ENCODE data around the gene NEDD4L. TPM values are rescaled to one million over a fixed set of nuclear protein-coding genes. Genes with fewer than 3 reads are reported as not detected.

NEDD4L gene
- total and polyA plus RNA-seq, 4 donors = 10.2 to 20.3 (median 13.2) TPM

DNA sequence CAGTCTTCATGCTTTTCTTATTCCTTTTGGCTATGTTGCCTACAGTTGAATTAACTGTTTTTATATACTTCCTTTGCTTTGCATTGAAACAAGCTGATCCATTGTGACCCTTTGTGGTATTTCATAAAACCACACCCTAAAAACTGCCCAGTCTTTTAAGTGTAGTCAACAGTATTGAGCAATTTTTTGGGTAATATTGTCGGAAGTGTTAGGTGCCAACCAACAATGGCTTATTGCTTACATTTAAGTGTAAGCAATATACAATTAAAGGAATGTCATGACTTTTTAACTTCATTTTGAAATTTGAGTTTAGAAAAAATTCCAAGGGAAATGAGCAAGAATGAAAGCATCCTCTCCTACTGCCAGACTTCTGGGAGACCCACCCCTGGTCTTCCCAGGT lies 174.1 kb downstream of the NEDD4L start (continued):
- TF ChIP-seq ZBTB33 (IDR thresholded peaks at IDR 0.05) (no peak), EGR1 (IDR thresholded peaks at IDR 0.05; ENCODE audit: low read depth in 2 of 2) (no peak), YY1 (IDR thresholded peaks at IDR 0.05) (no peak), HNF4A (conservative IDR thresholded peaks at IDR 0.05) (no peak), FOXA1 (IDR thresholded peaks at IDR 0.05) (no peak)

DNA sequence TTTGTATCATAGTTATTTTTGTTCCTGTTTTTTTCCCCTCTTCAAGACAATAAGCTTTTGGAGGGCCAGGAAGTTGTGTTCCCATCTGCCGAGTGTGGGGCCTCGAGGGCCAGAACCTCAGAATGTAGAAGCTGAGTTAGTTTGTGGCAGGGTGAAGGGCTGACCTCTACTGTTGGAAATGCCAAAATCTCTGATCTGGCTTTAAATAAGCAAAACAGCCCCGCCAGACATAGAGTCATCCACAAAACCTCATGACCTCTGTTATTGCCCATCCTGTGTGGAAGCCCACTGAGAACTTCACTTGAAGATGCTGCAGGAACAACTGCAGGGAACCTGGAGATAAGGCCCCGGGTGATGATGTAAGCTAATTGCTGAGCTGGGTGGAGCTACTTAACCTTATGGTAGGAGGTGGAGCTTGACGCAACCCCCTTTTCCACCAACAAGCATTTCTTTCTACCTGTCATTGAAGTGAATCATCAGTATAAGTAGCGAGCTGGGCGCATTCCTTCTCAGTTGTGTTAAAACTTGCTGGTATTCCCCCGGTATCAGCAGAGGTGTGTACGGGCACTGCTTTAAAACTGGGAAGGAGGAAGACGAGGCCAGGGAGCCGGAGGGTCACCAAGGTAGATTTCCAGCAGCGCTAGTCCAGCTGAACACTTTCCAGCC lies 177.2 kb downstream of the NEDD4L start:
- Histone ChIP-seq H3K27me3 (ENCODE audit: control insufficient read depth in 4 of 4, insufficient read depth in 4 of 4, low read length in 3 of 4) (no peaks in the 10 kb centered on the region), H3K27ac (ENCODE audit: low read depth in 1 of 2, low read length in 2 of 2) (no peak overlapping the region), H3K4me1 (ENCODE audit: control insufficient read depth in 4 of 4, insufficient read depth in 4 of 4, low read length in 3 of 4) (peaks cover 0 to 20% (median 14%) of the 10 kb centered on the region in 4 donors), H3K4me3 (ENCODE audit: low read depth in 1 of 3, low read length in 3 of 3) (no peak overlapping the region), H3K9ac (ENCODE audit: low read depth in 1 of 2, low read length in 2 of 2) (no peak overlapping the region), H3K9me3 (ENCODE audit: control insufficient read depth in 4 of 4, low read length in 3 of 4) (no peaks in the 10 kb centered on the region), H3K36me3 (ENCODE audit: control insufficient read depth in 4 of 4, insufficient read depth in 3 of 4, low read depth in 1 of 4, low read length in 3 of 4) (no peaks in the 10 kb centered on the region)
- TF ChIP-seq RXRA (IDR thresholded peaks at IDR 0.05) = no peak
- no peak for TF ChIP-seq TAF1 (conservative IDR thresholded peaks at IDR 0.05)
- no peak for TF ChIP-seq RAD21 (IDR thresholded peaks at IDR 0.05)
- TF ChIP-seq HNF4A (conservative IDR thresholded peaks at IDR 0.05) = no peak
- no peak for DNase-seq (ENCODE audit: low spot score)
- 85% methylated on average over 12 of the region's 12 CpGs for WGBS

DNA sequence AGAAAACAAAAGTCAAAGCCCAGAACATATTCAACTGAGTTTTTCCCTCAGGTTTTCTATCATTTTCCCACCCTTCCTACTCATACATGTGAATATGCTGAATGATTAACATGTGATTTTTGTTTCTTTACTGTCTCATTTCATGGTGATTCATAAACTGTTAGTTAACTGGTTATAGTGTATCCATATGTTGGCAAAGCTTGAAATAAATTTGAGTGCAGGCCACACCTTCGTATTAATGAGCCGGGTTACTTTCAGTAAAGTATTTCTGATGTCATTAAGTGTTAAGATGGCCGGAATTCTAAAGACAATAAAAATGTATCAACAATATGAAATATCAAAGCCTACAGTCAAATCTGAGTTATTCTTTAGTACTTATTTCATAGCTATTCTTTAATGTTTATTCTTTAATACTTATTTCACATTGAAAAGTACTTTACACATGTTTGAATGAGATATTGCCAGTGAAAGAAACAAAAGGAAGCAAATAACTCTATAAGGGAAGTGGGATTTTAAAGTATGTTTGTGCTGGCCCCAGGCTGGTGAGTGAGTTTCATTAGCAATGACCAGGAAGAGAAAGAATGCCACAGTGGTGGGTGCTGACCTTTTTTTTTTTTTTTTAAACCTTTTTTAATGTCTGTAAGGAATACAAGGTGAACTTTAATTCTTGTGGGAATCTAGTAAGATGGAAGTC lies 178.6 kb downstream of the NEDD4L start:
- no peaks in the 10 kb centered on the region for H3K27me3 ChIP-seq (ENCODE audit: control insufficient read depth in 4 of 4, insufficient read depth in 4 of 4, low read length in 3 of 4)
- H3K36me3 ChIP-seq (ENCODE audit: control insufficient read depth in 4 of 4, insufficient read depth in 3 of 4, low read depth in 1 of 4, low read length in 3 of 4) = no peaks in the 10 kb centered on the region
- H3K4me3 ChIP-seq (ENCODE audit: low read depth in 1 of 3, low read length in 3 of 3) = no peak overlapping the region
- 85% methylated on average over 3 of the region's 3 CpGs for WGBS
- H3K9me3 ChIP-seq (ENCODE audit: control insufficient read depth in 4 of 4, low read length in 3 of 4) = no peaks in the 10 kb centered on the region
- no peak overlapping the region for H3K27ac ChIP-seq (ENCODE audit: low read depth in 1 of 2, low read length in 2 of 2)
- H3K4me1 ChIP-seq (ENCODE audit: control insufficient read depth in 4 of 4, insufficient read depth in 4 of 4, low read length in 3 of 4) = peaks cover 0 to 25% (median 14%) of the 10 kb centered on the region in 4 donors
- TF ChIP-seq FOXA1 (IDR thresholded peaks at IDR 0.05) (no peak), NR2F2 (IDR thresholded peaks at IDR 0.05) (no peak), TAF1 (conservative IDR thresholded peaks at IDR 0.05) (no peak), ATF3 (IDR thresholded peaks at IDR 0.05) (no peak), RXRA (IDR thresholded peaks at IDR 0.05) (no peak), JUND (IDR thresholded peaks at IDR 0.05) (no peak), HNF4A (conservative IDR thresholded peaks at IDR 0.05) (no peak), SP1 (IDR thresholded peaks at IDR 0.05) (no peak), YY1 (IDR thresholded peaks at IDR 0.05) (no peak), MAX (IDR thresholded peaks at IDR 0.05) (no peak), HNF4G (IDR thresholded peaks at IDR 0.05) (no peak)
- TF ChIP-seq, protein P1, sequence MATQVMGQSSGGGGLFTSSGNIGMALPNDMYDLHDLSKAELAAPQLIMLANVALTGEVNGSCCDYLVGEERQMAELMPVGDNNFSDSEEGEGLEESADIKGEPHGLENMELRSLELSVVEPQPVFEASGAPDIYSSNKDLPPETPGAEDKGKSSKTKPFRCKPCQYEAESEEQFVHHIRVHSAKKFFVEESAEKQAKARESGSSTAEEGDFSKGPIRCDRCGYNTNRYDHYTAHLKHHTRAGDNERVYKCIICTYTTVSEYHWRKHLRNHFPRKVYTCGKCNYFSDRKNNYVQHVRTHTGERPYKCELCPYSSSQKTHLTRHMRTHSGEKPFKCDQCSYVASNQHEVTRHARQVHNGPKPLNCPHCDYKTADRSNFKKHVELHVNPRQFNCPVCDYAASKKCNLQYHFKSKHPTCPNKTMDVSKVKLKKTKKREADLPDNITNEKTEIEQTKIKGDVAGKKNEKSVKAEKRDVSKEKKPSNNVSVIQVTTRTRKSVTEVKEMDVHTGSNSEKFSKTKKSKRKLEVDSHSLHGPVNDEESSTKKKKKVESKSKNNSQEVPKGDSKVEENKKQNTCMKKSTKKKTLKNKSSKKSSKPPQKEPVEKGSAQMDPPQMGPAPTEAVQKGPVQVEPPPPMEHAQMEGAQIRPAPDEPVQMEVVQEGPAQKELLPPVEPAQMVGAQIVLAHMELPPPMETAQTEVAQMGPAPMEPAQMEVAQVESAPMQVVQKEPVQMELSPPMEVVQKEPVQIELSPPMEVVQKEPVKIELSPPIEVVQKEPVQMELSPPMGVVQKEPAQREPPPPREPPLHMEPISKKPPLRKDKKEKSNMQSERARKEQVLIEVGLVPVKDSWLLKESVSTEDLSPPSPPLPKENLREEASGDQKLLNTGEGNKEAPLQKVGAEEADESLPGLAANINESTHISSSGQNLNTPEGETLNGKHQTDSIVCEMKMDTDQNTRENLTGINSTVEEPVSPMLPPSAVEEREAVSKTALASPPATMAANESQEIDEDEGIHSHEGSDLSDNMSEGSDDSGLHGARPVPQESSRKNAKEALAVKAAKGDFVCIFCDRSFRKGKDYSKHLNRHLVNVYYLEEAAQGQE (IDR thresholded peaks at IDR 0.05) = no peak
- TF ChIP-seq, protein P2, sequence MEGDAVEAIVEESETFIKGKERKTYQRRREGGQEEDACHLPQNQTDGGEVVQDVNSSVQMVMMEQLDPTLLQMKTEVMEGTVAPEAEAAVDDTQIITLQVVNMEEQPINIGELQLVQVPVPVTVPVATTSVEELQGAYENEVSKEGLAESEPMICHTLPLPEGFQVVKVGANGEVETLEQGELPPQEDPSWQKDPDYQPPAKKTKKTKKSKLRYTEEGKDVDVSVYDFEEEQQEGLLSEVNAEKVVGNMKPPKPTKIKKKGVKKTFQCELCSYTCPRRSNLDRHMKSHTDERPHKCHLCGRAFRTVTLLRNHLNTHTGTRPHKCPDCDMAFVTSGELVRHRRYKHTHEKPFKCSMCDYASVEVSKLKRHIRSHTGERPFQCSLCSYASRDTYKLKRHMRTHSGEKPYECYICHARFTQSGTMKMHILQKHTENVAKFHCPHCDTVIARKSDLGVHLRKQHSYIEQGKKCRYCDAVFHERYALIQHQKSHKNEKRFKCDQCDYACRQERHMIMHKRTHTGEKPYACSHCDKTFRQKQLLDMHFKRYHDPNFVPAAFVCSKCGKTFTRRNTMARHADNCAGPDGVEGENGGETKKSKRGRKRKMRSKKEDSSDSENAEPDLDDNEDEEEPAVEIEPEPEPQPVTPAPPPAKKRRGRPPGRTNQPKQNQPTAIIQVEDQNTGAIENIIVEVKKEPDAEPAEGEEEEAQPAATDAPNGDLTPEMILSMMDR (IDR thresholded peaks at IDR 0.05; ENCODE audit: low read depth, low read length, missing input control) = no peak
- no peak overlapping the region for H3K9ac ChIP-seq (ENCODE audit: low read depth in 1 of 2, low read length in 2 of 2)
- no peak for DNase-seq (ENCODE audit: low spot score)

All from liver (tissue), 9 donors.